Skin of body (tissue), 2 donors: ENCODE results near the gene PDE7B. TPM values are rescaled to one million over a fixed set of nuclear protein-coding genes. Genes with fewer than 3 reads are reported as not detected.

Experiments used
- DNase-seq: peaks from one replicate; lab custom pipeline; 2025; lab: John Stamatoyannopoulos, UW
- total RNA-seq: library from RNA; depleted of rRNA; stranded (reverse); fragments of >200 nt; gene quantifications from one replicate; pipeline ENCODE4 v1.2.3, GENCODE V29; 2014

PDE7B gene
- total RNA-seq, 1 donor from 2014 or later = 5.1 TPM

DNA sequence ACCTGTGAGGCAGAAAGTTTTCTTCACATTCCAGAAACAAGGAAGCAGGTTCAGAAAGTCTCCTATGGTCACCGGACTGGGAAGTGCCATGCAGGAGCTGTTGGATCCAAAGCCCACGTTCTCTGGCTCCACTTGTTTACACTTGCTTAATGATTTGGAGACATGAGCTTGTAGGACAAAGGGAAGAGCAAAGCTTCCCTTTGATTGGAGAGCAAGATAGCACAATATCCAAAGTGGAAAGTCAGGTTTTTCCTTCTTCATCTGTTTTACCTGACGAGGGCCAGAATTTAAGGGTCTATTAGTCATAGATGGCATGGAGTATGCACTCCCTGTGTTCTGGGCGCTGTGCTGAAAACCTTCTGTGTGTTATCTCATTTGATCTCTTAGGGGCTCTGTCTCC, 81.2 kb downstream of the PDE7B start:
- DNase-seq = no peak

DNA sequence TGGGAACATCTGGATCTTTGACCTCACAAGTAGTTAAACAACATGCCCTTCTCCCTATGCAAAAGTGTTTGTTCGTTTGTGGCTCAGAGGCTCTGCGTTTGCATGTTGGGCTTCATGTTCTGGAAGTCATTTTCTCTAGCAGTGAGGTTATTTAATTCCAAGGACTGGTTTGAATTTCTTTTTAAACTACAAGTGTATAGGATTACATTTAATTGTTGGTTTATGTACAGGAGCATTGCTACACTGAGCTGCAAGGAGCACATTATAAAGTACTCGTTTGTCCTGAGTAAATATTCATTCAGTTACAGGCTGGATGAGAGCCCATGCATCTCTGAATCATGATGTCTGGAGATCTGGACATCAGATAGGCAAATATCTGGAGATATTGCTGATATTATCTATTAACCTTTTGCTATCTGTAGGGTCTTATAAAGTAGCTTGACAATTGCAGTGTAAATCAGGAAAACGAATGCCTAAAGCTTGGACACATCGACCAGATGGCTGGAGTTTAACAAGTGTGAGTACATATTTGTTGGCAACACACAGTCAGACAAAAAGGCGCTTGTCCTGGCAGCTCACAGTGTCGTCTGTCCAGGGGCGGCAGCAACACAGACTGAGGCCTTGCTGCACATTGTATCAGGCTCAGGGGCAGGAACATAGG, 84.6 kb downstream of the PDE7B start:
- DNase-seq = peak; percentile 86

DNA sequence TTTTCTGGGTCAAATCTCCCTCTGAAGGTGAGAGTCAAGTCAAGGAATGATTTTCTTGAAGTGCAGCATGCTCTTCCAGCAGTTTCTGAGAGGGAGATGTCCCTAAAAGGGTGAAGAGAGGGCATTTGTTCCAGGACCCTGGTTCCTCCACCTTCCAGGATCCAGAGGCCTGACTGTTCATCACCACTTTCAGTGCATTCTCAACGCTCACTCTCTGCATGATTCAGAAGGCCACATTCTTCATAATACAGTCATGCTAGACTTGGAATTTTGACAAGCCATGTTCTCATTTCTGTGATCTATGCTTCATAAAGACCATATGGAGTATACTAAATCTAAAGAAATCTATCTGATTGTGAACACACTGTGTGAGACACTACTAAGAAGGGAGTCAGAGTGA, 85.1 kb downstream of the PDE7B start:
- DNase-seq = peak; percentile 92

DNA sequence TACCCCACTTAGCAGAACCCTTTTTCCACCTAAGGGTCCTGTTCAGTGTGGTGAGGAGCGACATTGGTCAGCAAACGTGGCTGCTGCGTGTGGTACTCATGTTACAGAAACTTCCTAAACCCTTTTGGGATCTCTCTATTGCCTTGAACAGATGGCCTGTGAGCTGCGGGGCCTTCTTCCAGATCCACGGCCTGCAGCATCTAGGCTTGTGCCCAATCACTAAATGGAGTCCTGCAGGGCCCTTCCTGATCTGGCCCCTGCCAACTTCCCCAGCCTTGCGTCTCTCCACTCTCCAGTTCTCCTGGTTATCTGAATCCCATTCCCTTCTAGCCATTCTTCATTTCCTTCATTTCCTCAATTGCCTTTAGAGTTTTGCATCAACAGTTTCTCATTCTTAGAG, 85.6 kb downstream of the PDE7B start:
- no peak for DNase-seq

DNA sequence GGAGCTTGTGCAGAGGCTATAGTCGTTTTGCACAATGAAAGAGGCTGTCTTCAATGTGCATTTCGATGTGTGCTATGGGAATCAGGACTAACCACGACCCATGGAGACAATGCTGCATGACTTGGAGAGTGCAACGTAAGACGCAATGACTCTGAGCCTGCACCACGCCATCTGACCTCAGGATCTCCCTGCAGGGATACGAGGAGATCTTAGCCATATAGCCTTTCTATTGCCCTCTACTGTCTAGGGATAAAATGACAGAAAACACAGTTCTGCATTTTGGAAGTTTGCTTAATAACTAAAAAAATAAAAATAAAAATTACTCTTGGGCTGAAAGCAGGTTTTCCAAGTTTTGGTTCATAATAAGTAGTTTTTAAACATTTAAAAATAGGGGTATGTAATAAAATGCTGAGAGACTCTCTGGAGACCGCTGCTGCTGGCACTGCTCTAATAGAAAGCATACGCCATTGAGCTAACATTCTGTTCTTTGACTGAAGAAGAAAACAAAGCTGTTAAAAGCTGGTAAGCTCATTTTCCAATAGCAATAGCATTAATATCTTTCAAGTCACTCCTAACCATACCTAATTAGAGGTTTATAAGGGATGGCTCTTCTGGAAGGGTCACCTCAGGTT, 87.2 kb downstream of the PDE7B start:
- DNase-seq = peak; percentile 83

DNA sequence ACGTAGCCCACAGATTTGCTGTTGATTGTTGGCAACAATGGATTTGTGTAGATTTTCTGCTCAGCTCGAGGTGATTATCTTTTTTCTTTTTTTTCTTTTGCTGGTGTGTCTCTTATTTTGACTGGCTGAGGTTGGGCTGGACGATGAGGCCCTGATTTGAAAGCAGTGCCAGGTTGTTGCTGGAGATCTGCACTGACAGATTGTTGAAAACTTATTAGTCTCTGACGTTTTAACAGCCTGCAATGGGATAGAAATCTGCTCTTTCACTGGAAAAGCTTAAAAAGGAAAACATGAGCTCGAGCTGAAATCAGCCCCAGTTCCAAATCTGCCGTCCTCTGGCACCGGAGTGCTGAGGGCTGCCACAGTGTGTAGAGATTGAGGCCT, 87.7 kb downstream of the PDE7B start:
- peak; percentile 73 for DNase-seq

DNA sequence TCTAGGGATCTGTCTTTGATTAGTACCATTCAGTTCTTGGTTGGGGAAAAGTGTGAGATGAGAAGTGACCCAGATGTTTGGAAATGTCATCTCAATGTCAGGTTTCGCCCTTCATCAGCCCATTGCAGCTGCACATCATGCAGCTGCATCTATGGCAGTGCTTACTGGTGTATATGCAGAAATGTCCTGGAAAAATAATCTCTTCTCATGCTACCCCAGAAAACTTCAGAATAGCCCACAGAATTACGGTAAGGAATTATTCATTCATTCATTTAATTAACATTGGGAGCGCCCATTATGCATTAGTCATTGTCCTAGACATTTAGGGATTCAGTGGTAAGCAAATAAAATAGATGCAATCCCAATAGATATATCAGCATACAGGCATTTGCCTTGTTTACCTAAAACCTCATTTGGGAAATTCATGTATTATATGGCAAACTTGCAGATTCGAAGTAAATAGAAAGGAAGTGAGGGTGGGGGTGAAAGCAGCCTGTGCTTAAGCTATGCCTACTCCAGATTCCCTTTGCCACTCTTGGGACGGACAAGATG, 89.2 kb downstream of the PDE7B start:
- DNase-seq = no peak

DNA sequence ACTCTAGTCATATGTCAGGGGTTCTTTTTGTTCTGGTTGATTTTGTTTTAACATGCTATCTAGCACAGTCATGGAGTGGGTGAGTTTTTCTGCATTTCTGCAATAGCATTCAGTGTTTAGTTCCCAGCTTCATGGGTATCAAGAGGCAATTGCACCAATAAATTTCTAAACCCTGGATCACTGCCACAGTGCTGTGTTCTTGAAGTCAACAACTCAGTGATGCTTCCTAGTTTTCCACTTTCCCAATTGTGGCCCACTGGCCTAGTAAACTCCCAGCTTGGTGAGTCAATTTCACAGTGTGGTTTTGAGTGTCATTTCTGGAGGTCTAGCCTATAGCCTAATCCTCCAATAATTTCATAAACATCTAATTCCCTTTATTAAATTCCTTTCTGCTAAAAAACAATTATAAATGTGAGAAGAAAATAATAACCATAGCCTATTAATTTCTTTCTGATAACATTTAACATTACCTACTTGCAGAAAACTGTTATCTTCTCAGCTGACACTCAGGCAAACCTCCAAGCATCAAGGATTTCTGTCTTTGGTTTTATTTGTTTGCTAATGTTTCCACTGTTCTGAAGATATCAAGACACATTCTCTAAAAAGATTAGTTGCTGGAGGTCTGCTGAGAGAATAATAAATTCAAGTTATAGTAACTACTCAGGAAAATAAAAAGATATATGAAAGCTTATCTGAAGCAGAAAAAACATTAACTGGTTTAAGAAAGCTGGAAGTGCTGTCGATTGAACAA, 89.9 kb downstream of the PDE7B start:
- DNase-seq = no peak

DNA sequence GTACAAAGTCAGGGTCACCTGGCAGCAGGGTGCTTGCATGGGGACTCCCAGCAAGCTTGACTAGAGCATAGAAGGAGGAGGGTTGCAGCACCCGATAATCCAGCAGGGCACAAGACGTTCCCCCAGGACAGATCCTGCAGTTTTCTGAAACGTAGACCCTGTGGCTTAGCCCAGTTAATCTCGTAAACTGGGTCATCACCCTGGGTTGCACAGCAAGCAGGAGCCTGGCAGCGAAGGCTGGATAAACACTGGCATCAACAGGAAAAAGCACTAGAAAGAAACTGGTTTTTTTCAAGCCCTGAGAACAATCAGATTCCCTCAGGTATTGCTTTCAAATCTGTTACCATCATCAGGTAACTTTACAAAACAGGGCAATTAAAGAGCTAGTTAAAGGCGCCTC, 92.6 kb downstream of the PDE7B start:
- no peak for DNase-seq

DNA sequence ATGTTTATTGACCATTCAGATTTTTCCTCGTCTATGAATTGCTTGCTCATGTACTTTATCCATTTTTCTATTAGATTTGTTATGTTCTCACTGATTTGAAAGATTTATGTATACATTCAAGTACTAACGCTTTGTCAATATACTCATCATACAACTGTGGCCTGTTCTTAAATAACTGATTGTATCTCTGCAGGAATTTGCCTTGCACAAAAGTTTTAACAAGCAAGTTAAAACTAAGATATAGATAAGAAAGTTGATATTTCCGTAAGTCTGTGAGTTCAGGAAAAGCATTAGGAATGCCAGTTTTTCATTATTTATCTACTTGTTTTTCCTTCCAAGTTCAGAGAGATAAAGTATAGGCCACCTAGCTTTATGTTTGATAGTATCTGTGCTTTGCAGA, 95.2 kb downstream of the PDE7B start:
- DNase-seq = no peak

DNA sequence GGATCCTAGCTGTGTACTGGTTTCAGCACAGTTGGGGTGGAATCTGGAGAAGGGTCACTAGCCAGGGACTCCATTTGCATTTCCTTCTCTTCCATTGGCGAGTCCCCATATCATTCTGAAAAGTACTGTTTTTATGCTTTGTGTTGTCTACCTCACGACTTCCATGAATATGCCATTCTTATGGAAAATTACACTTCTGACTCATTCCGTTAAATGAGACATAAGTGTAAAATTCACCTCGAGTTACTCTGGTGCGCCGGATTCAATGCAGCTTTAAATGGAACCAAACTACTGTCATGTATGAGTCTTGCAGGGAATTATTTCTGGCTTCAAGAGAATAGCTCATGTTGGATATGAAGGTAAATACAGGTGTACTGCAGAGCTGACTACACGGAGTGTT, 99.2 kb downstream of the PDE7B start:
- no peak for DNase-seq

DNA sequence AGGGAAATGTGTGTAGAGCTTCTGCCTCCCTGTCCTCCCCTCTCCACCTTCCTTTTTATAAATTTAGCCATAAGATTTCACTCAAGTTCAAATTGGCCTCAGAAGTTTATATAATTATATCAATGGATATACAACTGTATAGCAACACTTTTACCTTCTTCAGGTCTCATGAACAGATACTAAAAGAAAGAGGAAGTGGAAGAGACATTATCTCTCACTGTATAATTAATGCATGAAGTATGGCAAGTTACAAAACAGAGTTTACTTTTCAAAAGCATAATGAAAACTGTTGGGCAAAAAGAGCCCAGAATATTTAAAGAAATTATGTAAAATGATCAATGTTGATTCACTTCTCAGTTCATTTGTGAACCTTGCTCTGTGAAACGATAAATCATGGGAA, 99.7 kb downstream of the PDE7B start:
- no peak for DNase-seq

DNA sequence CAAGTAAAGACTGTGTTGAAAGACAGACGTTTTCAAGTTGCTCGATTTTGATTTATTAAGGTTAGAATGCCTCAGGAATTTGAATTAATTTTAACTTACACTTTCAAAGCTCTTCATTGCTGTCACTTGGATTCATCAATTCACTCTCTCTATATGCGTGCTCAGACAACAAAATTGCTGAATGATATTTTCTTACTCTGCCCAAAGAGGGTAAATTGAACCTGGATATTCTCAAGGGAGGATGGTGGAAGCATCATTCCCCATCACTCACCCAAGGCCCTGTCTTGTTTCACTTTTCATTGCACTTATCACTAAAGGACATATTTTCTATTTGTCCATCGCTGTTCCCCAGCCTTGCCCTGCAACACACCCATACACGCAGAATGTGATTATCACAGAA, 102.3 kb downstream of the PDE7B start:
- no peak for DNase-seq

DNA sequence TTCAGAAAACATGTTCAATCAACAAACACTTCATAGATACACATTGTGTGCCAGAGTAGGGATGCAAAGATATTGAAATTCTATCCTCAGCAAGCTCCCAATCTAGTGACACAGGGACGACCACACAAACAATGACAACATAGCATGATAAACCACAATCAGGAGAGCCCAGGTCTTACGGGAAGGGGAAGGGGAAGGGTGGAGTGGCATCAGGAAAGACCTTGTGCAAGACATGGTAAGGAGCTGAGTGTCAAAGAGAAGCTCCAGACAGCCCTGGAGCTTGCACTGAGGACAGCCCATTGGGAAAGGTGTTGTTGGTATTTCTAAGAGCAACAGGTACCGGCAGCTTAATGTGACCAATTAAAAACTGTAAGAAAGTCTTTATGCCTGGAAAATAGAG, 103.6 kb downstream of the PDE7B start:
- no peak for DNase-seq

DNA sequence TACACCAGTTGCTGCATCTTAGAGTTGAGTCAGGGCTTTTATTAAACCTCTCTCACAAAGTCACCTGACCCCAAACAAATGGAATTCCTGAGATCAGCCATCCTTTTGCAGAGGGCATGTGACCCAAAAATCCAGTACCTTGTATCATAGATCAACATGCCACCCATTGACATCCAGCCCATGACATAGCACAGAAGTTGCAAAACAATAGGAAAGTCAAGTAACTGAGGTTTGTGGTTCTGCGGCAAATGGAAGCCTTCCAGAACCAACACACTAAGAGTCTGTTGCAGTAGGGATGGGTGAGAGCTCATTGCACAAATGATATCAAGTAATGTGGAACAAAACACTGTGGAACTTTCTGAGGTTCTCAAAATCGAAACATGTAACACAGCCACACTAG, 111.2 kb downstream of the PDE7B start:
- DNase-seq = no peak

DNA sequence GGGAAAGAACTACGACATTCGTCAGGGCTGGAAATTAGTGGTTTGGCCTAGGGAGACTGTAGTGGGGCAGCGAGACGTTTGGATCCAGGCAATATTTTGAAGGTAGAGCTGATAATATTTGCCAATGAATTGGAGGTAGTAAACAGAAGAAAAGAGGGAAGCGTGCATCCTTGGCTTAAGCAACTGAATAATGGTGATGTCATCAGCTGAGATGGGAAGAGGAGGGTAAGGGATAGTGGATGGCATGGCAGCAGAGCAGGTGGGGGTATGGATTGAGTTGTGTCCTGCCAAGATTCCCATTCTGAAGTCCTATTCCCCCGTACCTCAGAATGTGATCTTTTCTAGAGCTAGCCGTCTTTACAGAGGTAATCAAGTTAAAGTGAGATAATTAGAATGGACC, 119.2 kb downstream of the PDE7B start:
- no peak for DNase-seq

DNA sequence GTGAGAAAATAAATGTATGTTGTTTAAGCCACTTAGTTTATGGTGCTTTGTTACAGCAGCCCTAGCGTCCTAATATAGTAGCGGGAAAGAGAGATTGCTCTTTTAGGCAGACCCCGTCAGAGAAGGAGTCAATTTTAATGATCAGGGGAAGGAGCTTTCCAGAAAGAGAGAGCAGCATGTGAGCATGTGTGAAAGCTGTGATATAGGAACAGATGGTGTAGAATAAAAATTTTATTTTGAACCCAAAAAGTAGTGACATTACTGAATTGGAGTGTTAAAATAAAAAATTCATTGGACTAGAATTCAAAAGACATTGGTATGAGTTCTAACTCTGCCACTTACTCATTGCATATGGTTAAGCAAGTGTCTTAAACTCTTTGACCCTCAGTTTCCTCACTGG, 119.8 kb downstream of the PDE7B start:
- DNase-seq = no peak

DNA sequence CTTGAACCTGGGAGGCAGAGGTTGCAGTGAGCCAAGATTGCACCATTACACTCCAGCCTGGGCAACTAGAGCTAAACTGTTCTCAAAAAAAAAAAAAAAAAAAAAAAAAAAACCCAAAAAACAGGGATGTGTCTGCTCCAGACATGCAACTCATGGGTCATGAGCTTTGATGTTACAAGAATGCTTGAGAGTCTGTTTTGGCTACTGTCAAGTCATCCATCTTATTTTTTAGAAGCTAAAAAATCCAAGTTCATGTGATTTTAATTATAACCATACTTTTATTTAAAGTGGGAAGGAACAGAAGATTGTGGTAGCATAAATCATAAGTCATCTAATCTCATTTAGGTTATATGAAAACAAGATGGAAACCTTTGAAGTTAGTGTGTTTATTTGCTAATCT, 120.6 kb downstream of the PDE7B start:
- no peak for DNase-seq

DNA sequence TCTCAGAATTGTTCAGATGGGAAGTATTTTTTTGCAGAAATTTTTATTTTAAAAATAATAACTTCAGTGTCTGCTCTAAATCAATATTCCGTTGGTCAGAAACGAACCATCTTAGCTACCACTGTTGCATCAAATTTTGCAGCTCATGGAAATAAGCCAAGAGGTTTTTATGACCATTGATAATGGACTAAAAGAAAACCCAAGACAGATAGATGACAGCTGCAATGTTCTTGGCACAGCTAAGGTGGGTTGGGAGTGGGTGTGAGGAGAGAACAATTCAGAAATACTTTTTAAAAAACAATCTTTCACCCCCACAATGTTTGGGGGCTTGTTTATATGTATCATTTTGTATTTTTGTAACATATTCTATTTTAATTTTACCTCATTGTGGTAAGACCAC, 121.1 kb downstream of the PDE7B start:
- no peak for DNase-seq

DNA sequence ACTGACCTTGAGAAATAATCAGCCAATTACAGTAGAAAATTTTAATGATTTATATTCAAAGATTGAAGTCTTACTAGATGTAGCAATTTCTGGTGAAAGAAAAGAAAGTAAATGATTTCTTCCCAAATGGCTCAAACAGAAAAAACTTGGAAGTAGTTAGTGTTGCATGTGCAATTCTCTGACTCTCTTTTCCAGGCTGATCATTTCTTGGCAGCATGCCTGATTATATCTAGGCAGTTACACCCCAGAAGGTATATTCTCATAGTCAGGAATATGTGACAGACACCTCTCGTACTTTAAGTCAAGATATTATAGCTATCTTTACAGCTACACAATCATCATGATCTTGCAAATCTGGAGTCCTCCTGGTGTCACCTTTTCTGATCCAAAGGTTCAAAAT, 122.9 kb downstream of the PDE7B start:
- DNase-seq = no peak

DNA sequence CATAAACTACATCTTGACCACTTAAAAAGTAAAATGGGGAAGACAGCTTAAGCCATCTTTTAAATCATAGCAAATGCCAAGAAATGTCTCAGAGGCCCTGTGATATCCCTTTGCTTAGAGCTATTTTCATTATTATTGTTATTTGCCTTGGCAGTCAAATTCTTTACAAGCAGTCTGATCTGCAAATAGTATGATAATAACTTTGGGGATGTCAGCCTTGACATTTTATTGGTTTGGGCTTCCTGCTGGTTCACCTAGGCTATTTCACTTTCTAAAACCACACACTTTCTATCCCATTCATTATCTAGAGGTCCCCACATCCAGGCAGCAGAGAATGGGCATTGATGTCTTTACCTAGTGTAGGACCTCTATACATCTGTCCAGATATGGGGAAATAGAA, 125.1 kb downstream of the PDE7B start:
- no peak for DNase-seq

DNA sequence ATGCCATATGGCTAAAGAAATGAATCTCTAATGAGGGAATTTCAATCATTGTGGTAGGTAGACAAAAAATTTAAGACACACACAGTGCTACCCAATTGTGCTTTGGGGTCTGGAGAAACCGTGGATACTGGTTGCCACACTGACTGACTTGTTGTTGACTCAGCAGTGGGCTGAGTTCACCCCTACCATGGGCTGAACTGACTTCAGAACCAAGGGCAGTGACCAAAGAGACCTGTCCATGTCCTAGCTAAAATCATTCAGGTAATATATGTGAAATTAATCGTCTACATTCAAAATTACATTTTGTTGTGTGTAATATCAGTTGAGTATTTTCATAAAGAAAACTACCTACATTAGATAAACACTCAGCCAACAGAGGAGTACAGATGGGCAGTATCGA, 131.6 kb downstream of the PDE7B start:
- DNase-seq = no peak
